Measurements from ENCODE around the gene ORAI1.

Gene ORAI1

GRCh38 chr12:121611306-121611705, 15.0 kb upstream of the ORAI1 start:
- no peak overlapping the region for H3K27ac ChIP-seq
- TF ChIP-seq, protein P1, sequence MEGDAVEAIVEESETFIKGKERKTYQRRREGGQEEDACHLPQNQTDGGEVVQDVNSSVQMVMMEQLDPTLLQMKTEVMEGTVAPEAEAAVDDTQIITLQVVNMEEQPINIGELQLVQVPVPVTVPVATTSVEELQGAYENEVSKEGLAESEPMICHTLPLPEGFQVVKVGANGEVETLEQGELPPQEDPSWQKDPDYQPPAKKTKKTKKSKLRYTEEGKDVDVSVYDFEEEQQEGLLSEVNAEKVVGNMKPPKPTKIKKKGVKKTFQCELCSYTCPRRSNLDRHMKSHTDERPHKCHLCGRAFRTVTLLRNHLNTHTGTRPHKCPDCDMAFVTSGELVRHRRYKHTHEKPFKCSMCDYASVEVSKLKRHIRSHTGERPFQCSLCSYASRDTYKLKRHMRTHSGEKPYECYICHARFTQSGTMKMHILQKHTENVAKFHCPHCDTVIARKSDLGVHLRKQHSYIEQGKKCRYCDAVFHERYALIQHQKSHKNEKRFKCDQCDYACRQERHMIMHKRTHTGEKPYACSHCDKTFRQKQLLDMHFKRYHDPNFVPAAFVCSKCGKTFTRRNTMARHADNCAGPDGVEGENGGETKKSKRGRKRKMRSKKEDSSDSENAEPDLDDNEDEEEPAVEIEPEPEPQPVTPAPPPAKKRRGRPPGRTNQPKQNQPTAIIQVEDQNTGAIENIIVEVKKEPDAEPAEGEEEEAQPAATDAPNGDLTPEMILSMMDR (IDR thresholded peaks at IDR 0.05) = no peak
- no peak for TF ChIP-seq ZFX (IDR thresholded peaks at IDR 0.05; ENCODE audit: borderline replicate concordance)

- TF ChIP-seq ZFX (IDR thresholded peaks at IDR 0.05; ENCODE audit: borderline replicate concordance) = no peak
- TF ChIP-seq, protein P1 (IDR thresholded peaks at IDR 0.05) = no peak
- no peak overlapping the region for H3K27ac ChIP-seq
Measured at GRCh38 chr12:121613462-121613861, 12.9 kb upstream of the ORAI1 start.

- no peak overlapping the region for H3K27ac ChIP-seq
- no peak for TF ChIP-seq ZFX (IDR thresholded peaks at IDR 0.05; ENCODE audit: borderline replicate concordance)
- TF ChIP-seq, protein P1 (IDR thresholded peaks at IDR 0.05) = no peak
Measured at GRCh38 chr12:121614872-121615467, 11.4 kb upstream of the ORAI1 start.

GRCh38 chr12:121618659-121619233, 7.6 kb upstream of the ORAI1 start:
- TF ChIP-seq, protein P1 (IDR thresholded peaks at IDR 0.05) = no peak
- no peak for TF ChIP-seq ZFX (IDR thresholded peaks at IDR 0.05; ENCODE audit: borderline replicate concordance)
- no peak overlapping the region for H3K27ac ChIP-seq

- H3K27ac ChIP-seq = no peak overlapping the region
- TF ChIP-seq ZFX (IDR thresholded peaks at IDR 0.05; ENCODE audit: borderline replicate concordance) = no peak
- TF ChIP-seq, protein P1 (IDR thresholded peaks at IDR 0.05) = no peak
Measured at GRCh38 chr12:121620333-121620891, 5.9 kb upstream of the ORAI1 start.

- H3K27ac ChIP-seq = peak overlapping the region; percentile 84
- TF ChIP-seq, protein P1 (IDR thresholded peaks at IDR 0.05) = peak; percentile 44
- no peak for TF ChIP-seq ZFX (IDR thresholded peaks at IDR 0.05; ENCODE audit: borderline replicate concordance)
Measured at GRCh38 chr12:121626853-121627640, 717 bp downstream of the ORAI1 start.
